Lower lobe of right lung (tissue), 2 donors: ENCODE measurements around the gene MTG1. TPM values are rescaled to one million over a fixed set of nuclear protein-coding genes. Genes with fewer than 3 reads are reported as not detected.

Source experiments
- ATAC-seq, 2 donors: fragments of 200-7000 bp; cut with Tn5 transposase; one replicate each; pipeline ENCODE4 v1.9.1; 2020 to 2022; ENCODE audit warnings: mild to moderate bottlenecking in 2 of 2, moderate library complexity in 2 of 2
- DNase-seq: peaks from one replicate; pipeline ENCODE4 v3.0.0-alpha.2; 2020
- H3K27ac ChIP-seq: fragments of 200-600 bp; one replicate; pipeline ENCODE4 v1.8.0; 2022
- H3K27me3 ChIP-seq: fragments of 200-600 bp; one replicate; pipeline ENCODE4 v1.8.0; 2022; ENCODE audit warnings: low read depth
- H3K36me3 ChIP-seq: fragments of 200-600 bp; one replicate; pipeline ENCODE4 v1.8.0; 2022; ENCODE audit warnings: mild to moderate bottlenecking
- H3K4me1 ChIP-seq: fragments of 200-600 bp; one replicate; pipeline ENCODE4 v1.8.0; 2022
- H3K4me3 ChIP-seq: fragments of 200-600 bp; one replicate; pipeline ENCODE4 v1.8.0; 2022; ENCODE audit warnings: mild to moderate bottlenecking
- H3K9me3 ChIP-seq: fragments of 200-600 bp; one replicate; pipeline ENCODE4 v1.8.0; 2022
- intact Hi-C: fragments of 100-400 bp; cut with DNase I; formaldehyde crosslinking; loops from one replicate; pipeline ENCODE4 v1.11.0; 2022
- total RNA-seq: library from RNA; stranded (reverse); fragmentation: NEBNext Ultra II Directional; extraction: Animal tissue kit (Norgen Biotek cat#: 25700); gene quantifications from one replicate; pipeline ENCODE4 v1.2.1, GENCODE V29; 2021
- TF ChIP-seq, protein P1 (sequence below): fragments of 200-600 bp; IDR thresholded peaks from one replicate; pipeline ENCODE4 v1.8.0; 2022; ENCODE audit warnings: antibody characterized with exemption, mild to moderate bottlenecking
- donor health status: DM: no; HTN: yes; CAD: no; lungs with severe emphysema.

The MTG1 gene
- total RNA-seq, 1 donor from 2014 or later = 41.7 TPM

DNA sequence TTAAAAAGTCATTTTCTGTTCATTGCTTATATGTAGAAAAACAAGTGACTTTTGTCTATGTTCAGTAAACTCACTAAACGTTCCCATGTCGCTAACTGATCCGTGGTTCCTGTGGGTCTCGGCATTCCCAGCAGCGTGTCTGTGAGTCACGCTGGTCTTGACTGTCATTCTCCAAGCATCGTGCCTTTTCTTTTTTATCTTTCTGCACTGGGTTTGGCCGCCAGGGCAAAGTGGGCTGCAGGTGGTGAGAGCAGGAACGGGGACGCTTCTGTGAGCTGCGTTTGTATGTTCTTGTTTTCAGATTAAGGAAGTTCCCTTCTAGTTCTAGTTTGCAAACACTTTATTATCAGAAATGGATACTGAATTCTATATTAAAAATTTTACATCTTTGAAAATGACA, 53.0 kb downstream of the MTG1 start:
- TF ChIP-seq, protein P1, sequence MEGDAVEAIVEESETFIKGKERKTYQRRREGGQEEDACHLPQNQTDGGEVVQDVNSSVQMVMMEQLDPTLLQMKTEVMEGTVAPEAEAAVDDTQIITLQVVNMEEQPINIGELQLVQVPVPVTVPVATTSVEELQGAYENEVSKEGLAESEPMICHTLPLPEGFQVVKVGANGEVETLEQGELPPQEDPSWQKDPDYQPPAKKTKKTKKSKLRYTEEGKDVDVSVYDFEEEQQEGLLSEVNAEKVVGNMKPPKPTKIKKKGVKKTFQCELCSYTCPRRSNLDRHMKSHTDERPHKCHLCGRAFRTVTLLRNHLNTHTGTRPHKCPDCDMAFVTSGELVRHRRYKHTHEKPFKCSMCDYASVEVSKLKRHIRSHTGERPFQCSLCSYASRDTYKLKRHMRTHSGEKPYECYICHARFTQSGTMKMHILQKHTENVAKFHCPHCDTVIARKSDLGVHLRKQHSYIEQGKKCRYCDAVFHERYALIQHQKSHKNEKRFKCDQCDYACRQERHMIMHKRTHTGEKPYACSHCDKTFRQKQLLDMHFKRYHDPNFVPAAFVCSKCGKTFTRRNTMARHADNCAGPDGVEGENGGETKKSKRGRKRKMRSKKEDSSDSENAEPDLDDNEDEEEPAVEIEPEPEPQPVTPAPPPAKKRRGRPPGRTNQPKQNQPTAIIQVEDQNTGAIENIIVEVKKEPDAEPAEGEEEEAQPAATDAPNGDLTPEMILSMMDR = no peak
- DNase-seq (no peak), ATAC-seq (no peak)
- H3K4me1 ChIP-seq = no peaks in the 10 kb centered on the region
- intact Hi-C loops = no loop called here
- H3K27me3 ChIP-seq = no peaks in the 10 kb centered on the region
- H3K27ac ChIP-seq = no peak overlapping the region
- H3K9me3 ChIP-seq = peaks cover 27% of the 10 kb centered on the region
- no peaks in the 10 kb centered on the region for H3K36me3 ChIP-seq
- no peak overlapping the region for H3K4me3 ChIP-seq

DNA sequence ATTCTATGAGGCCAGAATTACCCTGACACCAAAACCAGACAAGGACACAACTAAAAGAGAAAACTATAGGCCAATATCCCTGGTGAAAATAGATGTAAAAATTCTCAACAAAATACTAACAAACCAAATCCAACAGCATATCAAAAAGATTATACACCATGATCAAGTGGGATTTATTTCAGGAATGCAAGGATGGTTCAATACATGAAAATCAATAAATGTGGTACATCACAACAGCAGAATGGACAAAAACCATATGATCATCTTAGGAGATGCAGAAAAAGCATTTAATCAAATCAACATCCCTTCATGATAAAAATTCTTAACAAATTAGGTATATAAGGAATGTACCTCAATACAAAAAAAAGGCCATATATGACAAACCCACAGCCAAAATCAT, 54.2 kb downstream of the MTG1 start:
- Histone ChIP-seq H3K27ac (no peak overlapping the region), H3K4me1 (no peaks in the 10 kb centered on the region), H3K36me3 (no peaks in the 10 kb centered on the region), H3K4me3 (no peak overlapping the region), H3K27me3 (no peaks in the 10 kb centered on the region), H3K9me3 (peaks cover 27% of the 10 kb centered on the region)
- ATAC-seq (no peak), DNase-seq (no peak)
- TF ChIP-seq, protein P1 = no peak
- intact Hi-C loops = no loop called here

DNA sequence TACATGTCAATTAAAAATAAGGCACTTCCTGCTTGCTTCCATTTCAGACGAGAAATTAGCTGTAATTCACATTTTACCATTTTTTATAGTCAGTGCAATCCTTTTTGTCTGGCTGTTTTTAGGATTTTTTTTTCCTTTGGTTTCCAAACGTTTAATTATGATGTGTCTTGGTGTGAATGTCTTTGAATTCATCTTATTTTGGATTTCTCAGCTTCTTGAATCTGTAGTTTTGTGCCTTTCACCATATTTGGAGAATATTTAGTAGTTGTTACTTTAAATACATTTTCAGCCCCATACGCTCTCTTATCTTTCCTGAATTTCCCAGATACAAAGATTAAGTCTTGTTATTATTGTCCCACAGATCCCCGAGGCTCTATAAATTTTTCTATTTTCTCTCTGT, 57.4 kb downstream of the MTG1 start:
- Histone ChIP-seq H3K27me3 (no peaks in the 10 kb centered on the region), H3K36me3 (no peaks in the 10 kb centered on the region), H3K9me3 (peaks cover 27% of the 10 kb centered on the region), H3K27ac (no peak overlapping the region), H3K4me3 (no peak overlapping the region), H3K4me1 (no peaks in the 10 kb centered on the region)
- no peak for ATAC-seq
- DNase-seq = no peak
- TF ChIP-seq, protein P1 = no peak
- intact Hi-C loops = no loop called here

DNA sequence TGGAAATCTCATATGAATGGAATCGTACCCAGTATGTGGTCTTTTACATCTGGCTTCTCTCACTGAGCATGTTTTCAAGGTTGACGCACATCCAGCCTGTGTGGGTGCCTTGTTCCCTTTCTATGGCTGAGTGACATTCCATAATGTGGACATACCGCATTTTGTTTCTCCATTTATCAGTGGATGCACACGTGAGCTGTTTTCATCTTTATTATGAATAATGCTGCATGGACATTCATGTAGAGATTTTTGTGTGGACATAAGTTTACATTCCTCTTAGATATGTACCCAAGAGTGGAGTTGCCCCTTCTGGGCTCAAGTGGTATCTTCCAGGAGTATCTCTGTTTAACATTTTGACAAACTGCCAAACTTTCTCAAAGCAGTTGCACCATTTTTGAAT, 58.5 kb downstream of the MTG1 start:
- no peak for ATAC-seq
- TF ChIP-seq, protein P1 = no peak

DNA sequence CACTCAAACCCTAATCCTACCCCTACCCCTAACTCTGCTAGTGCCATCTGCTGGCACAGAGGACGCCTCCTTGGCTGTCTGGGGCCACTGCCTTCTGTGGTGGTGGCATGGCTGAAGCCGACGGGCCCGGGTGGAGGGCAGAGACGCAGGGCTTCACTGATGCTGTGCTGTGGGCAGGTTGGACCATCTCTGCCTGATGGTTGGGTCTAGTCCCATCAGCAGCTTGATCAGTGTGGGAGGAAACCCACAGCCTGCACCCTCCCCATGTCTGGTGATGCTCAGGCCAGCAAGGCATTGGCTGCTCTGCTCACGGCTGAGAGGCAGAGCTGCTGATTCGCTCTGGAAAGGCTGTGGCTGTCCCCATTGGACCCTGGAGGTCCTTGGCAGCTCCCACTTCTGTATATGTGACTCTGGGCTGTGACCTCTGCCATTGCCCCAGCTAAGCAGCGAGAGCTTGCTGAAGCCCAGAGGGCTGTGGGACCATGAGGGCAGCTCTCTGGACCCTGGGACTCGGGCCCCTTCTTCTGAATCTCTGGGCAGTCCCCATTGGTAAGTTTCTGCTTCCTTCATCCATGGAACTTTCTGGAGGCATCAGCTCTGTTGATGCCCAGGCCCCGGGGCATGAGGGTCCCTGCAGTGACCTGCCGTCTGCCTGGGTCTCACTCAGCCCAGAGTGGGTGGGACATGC, 59.7 kb downstream of the MTG1 start, which contains the start of gene SCART1:
Gene SCART1 (plus strand): TSS at position 430 of the 688 bp plus-strand sequence. CDS start 53 bp downstream, at position 483.
- intact Hi-C loops = no loop called here
- H3K27ac ChIP-seq = no peak within 1 kb of the TSS
- no peaks in the 10 kb centered on the region for H3K36me3 ChIP-seq
- peaks cover 4% of the 10 kb centered on the region for H3K9me3 ChIP-seq
- DNase-seq (no peak), ATAC-seq (no peak)
- no peak within 1 kb of the TSS for H3K4me3 ChIP-seq
- no peaks in the 10 kb centered on the region for H3K27me3 ChIP-seq
- TF ChIP-seq, protein P1 = no peak
- H3K4me1 ChIP-seq = no peaks in the 10 kb centered on the region

More for the DNA sequence above, 58.5 kb downstream of the MTG1 start:
- Histone ChIP-seq H3K4me3 (no peak overlapping the region), H3K27ac (no peak overlapping the region), H3K27me3 (no peaks in the 10 kb centered on the region), H3K4me1 (no peaks in the 10 kb centered on the region), H3K9me3 (peaks cover 16% of the 10 kb centered on the region), H3K36me3 (no peaks in the 10 kb centered on the region)
- no peak for DNase-seq
- intact Hi-C loops = no loop called here
